Activated CD4-positive, alpha-beta T cell treated with anti-CD3 and anti-CD28 coated beads, Interleukin-2, amount 10 ng/mL, durations not matched to agents 7 days and 5 days (primary cell): ENCODE data around the gene MYO9A. TPM values are rescaled to one million over a fixed set of nuclear protein-coding genes. Genes with fewer than 3 reads are reported as not detected.
A peak's percentile ranks its signal among the peaks of the same experiment; 100 is the strongest.

ENCODE experiments used
- CTCF ChIA-PET: fragments of 350-600 bp; sonication (Branson Sonifier 250); formaldehyde crosslinking; loops from one replicate; lab custom pipeline; 2021; ENCODE audit warnings: antibody characterized with exemption; lab: Charles Lee
- POLR2A ChIA-PET: fragments of 350-600 bp; sonication (Branson Sonifier 250); formaldehyde crosslinking; loops from one replicate; lab custom pipeline; 2021; ENCODE audit warnings: antibody characterized with exemption; lab: Charles Lee
- DNase-seq: peaks from one replicate; pipeline ENCODE4 v3.0.0-alpha.2; 2020
- H3K27ac Mint-ChIP-seq: one replicate; pipeline ENCODE4 v1.8.0; 2021; ENCODE audit warnings: mild to moderate bottlenecking, moderate library complexity, mixed read lengths
- H3K27me3 Mint-ChIP-seq: one replicate; pipeline ENCODE4 v1.8.0; 2021; ENCODE audit warnings: mixed read lengths
- H3K36me3 Mint-ChIP-seq: one replicate; pipeline ENCODE4 v1.8.0; 2021; ENCODE audit warnings: low read depth, mixed read lengths
- H3K4me1 Mint-ChIP-seq: one replicate; pipeline ENCODE4 v1.8.0; 2021; ENCODE audit warnings: mixed read lengths
- H3K4me3 Mint-ChIP-seq: one replicate; pipeline ENCODE4 v1.8.0; 2021; ENCODE audit warnings: mild to moderate bottlenecking, moderate library complexity, mixed read lengths
- H3K9me3 Mint-ChIP-seq: one replicate; pipeline ENCODE4 v1.8.0; 2021; ENCODE audit warnings: mixed read lengths
- total RNA-seq, 2 experiments: library from RNA; stranded (reverse); gene quantifications; one replicate each; pipeline ENCODE4 v1.2.3, GENCODE V29; 2021

Gene MYO9A, protein sequence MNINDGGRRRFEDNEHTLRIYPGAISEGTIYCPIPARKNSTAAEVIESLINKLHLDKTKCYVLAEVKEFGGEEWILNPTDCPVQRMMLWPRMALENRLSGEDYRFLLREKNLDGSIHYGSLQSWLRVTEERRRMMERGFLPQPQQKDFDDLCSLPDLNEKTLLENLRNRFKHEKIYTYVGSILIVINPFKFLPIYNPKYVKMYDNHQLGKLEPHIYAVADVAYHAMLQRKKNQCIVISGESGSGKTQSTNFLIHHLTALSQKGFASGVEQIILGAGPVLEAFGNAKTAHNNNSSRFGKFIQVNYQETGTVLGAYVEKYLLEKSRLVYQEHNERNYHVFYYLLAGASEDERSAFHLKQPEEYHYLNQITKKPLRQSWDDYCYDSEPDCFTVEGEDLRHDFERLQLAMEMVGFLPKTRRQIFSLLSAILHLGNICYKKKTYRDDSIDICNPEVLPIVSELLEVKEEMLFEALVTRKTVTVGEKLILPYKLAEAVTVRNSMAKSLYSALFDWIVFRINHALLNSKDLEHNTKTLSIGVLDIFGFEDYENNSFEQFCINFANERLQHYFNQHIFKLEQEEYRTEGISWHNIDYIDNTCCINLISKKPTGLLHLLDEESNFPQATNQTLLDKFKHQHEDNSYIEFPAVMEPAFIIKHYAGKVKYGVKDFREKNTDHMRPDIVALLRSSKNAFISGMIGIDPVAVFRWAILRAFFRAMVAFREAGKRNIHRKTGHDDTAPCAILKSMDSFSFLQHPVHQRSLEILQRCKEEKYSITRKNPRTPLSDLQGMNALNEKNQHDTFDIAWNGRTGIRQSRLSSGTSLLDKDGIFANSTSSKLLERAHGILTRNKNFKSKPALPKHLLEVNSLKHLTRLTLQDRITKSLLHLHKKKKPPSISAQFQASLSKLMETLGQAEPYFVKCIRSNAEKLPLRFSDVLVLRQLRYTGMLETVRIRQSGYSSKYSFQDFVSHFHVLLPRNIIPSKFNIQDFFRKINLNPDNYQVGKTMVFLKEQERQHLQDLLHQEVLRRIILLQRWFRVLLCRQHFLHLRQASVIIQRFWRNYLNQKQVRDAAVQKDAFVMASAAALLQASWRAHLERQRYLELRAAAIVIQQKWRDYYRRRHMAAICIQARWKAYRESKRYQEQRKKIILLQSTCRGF (N-terminal part only)
- 10 to 100 TPM; 21.8 to 24.1 TPM for total RNA-seq

DNA sequence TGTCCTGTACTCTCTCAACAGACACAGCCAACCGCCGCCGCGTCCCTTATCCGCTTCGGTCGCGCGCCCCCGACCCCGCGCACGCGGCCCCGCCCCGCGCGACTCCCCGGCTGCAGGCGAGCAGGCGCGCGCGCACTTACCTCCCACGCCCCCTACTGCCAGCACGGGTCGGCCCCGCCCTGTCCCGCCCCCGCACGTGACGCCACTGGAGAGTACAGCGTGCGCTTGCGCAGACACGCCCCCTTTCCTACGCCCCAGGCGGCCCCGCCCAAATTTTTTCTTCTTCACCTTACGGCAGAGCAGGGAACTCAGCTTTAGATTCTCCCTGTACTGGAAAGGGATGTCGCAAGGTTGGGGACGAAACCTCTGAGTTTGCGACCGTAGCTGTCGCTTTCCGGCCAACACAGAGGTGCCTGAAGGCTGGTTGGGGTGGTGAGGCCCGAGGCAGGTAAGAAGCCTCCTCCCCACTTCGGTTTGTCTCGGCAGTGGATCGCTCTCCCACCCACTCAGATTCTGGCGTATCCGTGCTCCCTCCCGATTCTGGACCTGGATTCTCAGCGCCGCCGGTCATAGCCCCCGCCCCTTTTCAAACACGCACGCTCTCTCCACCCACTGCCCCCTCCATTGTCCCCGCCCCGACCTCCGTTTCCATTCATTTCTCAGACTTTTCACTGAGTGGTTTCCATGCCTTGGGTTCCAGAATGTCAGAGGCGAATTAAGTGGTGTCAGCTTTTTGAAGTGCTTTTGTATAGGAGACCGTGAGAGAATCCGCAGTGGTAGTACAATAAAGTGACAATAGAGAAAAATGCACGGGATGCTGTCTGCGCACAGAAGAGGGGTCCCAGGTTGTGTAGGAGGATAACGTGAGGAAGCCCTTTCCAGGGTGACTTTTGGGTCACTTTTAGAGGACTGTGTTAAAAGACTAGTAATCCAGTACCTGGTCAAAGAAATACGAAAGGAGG lies at the start of gene MYO9A, which contains the start of gene SENP8:
TSS of gene MYO9A (minus strand) at position 134 of the 962 bp plus-strand sequence. CDS start 71,587 bp downstream, outside the sequence.
TSS of gene SENP8 (plus strand) at position 387 of the 962 bp plus-strand sequence. CDS start 21,221 bp downstream, outside the sequence.
- ChIA-PET POLR2A (interaction anchor here (0.6 kb wide), 1 partner anchor 60 kb away, joined by 4 read pairs; no protein-coding TSS in a partner anchor), CTCF (no interaction called here)
- Mint-ChIP-seq H3K27ac (peak within 1 kb of the TSS; percentile 98), H3K9me3 (no peaks in the 10 kb centered on the region), H3K4me3 (peak within 1 kb of the TSS; percentile 95), H3K4me1 (peaks cover 34% of the 10 kb centered on the region), H3K36me3 (no peaks in the 10 kb centered on the region), H3K27me3 (peaks cover 11% of the 10 kb centered on the region)
- peak; percentile 98 for DNase-seq

DNA sequence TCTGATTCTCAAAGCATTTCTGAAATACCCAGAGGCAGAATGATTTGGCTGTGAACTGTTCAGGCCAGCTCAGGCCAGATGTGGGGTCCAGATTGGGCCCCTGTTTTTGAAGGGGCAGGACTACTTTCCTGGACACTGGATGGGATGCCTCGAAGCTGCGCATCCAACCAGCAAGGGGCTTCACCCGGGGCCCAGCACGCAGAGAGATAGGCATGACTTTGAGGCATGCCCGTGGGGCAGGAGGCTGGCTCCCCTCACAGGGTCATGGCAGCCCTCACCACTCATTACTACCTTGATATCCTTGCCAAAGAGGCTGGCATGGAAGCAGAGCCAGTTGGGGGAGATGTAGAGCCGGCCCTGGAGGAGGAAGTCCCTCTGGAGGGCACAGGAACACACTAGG lies 49.5 kb upstream of the MYO9A start:
- Mint-ChIP-seq H3K27me3 (no peaks in the 10 kb centered on the region), H3K27ac (no peak overlapping the region), H3K4me1 (peaks cover 18% of the 10 kb centered on the region), H3K4me3 (no peak overlapping the region), H3K9me3 (no peaks in the 10 kb centered on the region), H3K36me3 (no peaks in the 10 kb centered on the region)
- no peak for DNase-seq
- POLR2A ChIA-PET: no interaction called here
- CTCF ChIA-PET: interaction anchor here (0.6 to 1.5 kb wide), 3 partner anchors 11 to 96 kb away, joined by 3 to 9 read pairs (median 4); no protein-coding TSS in a partner anchor

DNA sequence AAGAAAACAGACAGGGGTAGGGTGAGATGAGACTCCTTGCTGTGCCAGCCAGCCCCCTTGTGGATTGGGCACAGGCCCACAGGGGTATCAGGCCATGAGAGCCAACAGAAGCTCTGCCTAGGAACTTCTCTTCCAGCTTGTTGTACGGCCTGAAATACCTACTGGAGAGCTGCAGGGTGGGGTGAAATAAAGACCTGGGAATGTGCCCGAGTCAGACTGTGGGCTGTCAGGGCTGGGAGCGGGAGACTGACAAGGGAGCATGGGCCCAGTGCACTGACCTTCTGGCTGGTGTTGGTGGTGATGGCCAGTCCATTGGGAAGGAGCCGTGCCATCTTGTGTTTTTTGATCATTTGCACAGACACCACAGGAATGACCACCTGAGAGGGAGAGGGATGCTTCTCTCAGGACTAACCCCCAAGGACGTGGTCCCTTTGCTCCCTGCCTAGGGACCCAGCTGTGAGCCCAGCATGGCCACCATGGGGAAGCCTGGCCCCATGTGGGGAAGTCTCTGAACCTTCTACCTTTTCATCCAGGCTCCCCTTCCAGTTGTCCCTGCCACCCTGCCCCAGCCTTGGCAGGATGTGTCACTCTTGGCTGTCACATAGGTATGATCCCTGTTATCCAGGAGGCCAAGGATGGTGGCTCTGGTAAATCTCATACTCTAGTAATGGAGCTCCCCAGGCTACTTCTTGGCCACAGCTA lies 48.9 kb upstream of the MYO9A start:
- Mint-ChIP-seq H3K4me3 (no peak overlapping the region), H3K27me3 (no peaks in the 10 kb centered on the region), H3K36me3 (no peaks in the 10 kb centered on the region), H3K4me1 (peaks cover 18% of the 10 kb centered on the region), H3K9me3 (no peaks in the 10 kb centered on the region), H3K27ac (no peak overlapping the region)
- POLR2A ChIA-PET: no interaction called here
- DNase-seq: no peak
- CTCF ChIA-PET: interaction anchor here (0.6 to 1.5 kb wide), 5 partner anchors 11 to 423 kb away, joined by 3 to 9 read pairs (median 4); no protein-coding TSS in a partner anchor

DNA sequence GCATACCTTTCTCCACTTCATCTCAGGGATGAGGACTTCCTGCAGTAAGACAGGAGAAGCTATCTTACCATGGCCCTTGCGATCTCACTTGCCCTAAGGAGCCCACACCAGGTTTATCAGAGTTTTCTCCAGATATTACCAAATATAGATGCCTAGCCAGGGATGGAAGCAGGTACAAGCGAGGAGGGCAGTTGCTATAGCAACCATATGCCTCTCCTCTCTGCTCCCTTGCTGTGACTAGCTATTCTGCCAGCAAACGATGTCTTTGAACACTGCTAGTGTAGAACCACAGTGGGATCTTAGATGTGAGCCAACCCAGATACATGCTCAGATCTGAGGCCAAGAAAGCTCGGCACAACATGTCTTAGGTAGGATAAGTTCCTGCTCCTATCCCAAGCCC lies 45.8 kb upstream of the MYO9A start:
- no peak overlapping the region for H3K4me3 Mint-ChIP-seq
- POLR2A ChIA-PET: no interaction called here
- CTCF ChIA-PET: interaction anchor here (0.6 to 1.5 kb wide), 2 partner anchors 420 to 614 kb away, joined by 3 to 4 read pairs; no protein-coding TSS in a partner anchor
- no peak for DNase-seq
- no peak overlapping the region for H3K27ac Mint-ChIP-seq
- H3K36me3 Mint-ChIP-seq: no peaks in the 10 kb centered on the region
- peaks cover 10% of the 10 kb centered on the region for H3K4me1 Mint-ChIP-seq
- peaks cover 3% of the 10 kb centered on the region for H3K27me3 Mint-ChIP-seq
- H3K9me3 Mint-ChIP-seq: no peaks in the 10 kb centered on the region

DNA sequence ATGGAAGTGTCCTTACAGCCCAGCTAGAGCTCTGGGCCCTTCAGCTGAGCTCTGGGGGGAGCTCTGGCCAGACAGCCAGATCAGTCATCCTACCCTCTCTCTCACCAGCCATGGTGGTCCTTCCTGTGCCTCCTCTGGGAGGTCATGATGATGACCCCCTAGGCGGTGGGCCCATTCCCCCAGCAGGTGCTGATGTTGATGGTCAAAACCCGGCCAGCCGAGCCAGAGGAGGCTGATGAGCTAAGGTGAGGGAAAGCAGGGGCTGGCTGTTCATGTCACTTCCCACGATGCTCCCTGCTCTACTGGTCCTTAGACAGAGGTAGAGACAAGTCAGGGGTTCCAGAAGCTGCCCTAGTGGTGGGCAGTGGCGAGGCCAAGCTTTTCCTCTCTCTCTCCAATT lies 44.6 kb upstream of the MYO9A start:
- Mint-ChIP-seq H3K36me3 (no peaks in the 10 kb centered on the region), H3K4me1 (no peaks in the 10 kb centered on the region), H3K27me3 (peaks cover 3% of the 10 kb centered on the region), H3K4me3 (no peak overlapping the region), H3K27ac (no peak overlapping the region), H3K9me3 (no peaks in the 10 kb centered on the region)
- ChIA-PET CTCF (interaction anchor here (0.6 to 1.1 kb wide), 2 partner anchors 10 kb away, joined by 3 to 4 read pairs; no protein-coding TSS in a partner anchor), POLR2A (no interaction called here)
- DNase-seq: no peak

DNA sequence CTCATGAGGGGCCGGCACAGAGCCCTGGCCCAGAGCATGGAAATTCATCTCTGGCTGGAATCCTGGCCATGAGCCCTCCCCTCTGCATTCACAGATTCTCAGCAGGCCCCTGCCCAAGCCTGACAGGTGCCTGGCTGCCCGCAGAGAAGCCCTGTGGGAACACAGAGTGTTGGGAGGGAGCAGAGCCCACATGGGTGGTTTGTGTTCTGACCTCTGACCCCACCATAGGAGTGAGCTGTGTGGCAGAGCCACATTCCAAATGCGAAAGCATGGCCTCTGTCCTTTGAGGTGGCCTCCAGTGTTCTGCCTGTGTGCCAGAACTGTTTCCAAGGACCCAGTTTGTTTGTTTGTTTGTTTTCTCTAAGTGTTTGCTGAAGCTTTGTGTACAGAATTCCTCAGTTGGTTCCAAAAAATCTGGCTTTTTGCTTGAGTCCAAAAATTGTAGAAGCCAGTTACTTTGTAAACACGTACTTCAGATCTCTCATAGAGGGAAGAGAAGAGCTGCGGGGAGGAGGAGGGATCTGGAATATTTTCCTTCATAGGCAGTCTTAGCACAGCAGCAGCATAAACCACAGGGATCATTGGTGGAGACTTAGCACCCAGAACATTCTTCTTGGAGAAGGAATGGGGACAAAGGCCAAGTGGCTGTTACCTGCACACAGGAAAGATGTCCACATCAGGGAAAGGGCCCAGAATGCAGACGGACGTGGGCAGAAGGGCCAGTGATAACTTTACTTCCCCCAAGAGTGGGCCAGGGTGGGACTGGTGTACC lies 43.6 kb upstream of the MYO9A start:
- H3K4me1 Mint-ChIP-seq: no peaks in the 10 kb centered on the region
- H3K36me3 Mint-ChIP-seq: no peaks in the 10 kb centered on the region
- CTCF ChIA-PET: no interaction called here
- H3K4me3 Mint-ChIP-seq: no peak overlapping the region
- no peaks in the 10 kb centered on the region for H3K9me3 Mint-ChIP-seq
- DNase-seq: no peak
- H3K27ac Mint-ChIP-seq: no peak overlapping the region
- POLR2A ChIA-PET: no interaction called here
- H3K27me3 Mint-ChIP-seq: peaks cover 3% of the 10 kb centered on the region

DNA sequence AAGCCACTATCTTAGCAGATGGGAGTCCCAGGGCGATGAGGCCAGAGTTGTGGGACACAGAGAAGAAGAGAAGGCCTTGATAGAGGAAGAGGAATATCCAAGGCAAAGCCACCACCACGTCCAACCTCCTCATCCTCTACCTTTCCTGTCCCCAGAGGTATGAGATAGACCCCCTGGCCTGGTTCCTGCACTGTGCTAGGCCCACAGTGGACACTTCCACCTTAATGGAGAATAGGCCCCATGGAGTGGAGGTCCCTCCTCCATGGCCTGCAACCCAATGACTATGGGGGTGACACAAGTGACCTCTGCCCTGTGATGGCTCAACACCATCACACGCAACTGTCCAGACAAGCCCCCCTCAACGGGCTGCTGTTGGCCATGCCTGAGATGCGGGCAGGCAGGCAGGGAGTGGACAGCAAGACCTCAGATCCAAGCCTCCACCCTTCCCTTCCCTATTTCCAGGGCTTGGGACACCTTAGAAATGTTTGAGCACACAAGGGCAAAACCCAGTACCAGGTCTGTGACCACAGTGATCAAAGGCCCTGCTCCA lies 42.8 kb upstream of the MYO9A start:
- no peak overlapping the region for H3K4me3 Mint-ChIP-seq
- no peak for DNase-seq
- peaks cover 1% of the 10 kb centered on the region for H3K4me1 Mint-ChIP-seq
- POLR2A ChIA-PET: no interaction called here
- no peaks in the 10 kb centered on the region for H3K9me3 Mint-ChIP-seq
- CTCF ChIA-PET: no interaction called here
- H3K27me3 Mint-ChIP-seq: peaks cover 3% of the 10 kb centered on the region
- no peak overlapping the region for H3K27ac Mint-ChIP-seq
- no peaks in the 10 kb centered on the region for H3K36me3 Mint-ChIP-seq

DNA sequence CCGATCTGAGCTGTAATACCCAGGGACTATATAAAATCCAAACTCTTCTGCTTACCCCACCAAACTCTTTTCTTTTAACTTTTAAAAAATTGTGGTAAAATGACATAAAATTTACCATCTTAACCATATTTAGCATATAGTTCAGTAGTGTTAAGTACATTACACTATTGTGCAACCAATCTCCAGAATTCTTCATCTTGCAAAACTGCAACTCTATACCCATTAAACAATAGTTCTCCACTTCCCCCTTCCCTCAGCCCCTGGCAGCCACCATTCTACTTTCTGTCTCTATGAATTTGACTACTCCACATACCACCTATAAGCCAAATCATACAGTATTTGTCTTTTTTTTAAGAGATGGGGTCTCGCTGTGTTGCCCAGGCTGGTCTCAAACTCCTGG lies 39.0 kb upstream of the MYO9A start:
- CTCF ChIA-PET: interaction anchor here (0.6 to 1.9 kb wide), 6 partner anchors 8 to 413 kb away, joined by 3 to 12 read pairs (median 6); no protein-coding TSS in a partner anchor
- Mint-ChIP-seq H3K27me3 (peaks cover 3% of the 10 kb centered on the region), H3K36me3 (no peaks in the 10 kb centered on the region), H3K4me3 (no peak overlapping the region), H3K27ac (no peak overlapping the region), H3K4me1 (peaks cover 3% of the 10 kb centered on the region), H3K9me3 (no peaks in the 10 kb centered on the region)
- POLR2A ChIA-PET: no interaction called here
- DNase-seq: no peak

DNA sequence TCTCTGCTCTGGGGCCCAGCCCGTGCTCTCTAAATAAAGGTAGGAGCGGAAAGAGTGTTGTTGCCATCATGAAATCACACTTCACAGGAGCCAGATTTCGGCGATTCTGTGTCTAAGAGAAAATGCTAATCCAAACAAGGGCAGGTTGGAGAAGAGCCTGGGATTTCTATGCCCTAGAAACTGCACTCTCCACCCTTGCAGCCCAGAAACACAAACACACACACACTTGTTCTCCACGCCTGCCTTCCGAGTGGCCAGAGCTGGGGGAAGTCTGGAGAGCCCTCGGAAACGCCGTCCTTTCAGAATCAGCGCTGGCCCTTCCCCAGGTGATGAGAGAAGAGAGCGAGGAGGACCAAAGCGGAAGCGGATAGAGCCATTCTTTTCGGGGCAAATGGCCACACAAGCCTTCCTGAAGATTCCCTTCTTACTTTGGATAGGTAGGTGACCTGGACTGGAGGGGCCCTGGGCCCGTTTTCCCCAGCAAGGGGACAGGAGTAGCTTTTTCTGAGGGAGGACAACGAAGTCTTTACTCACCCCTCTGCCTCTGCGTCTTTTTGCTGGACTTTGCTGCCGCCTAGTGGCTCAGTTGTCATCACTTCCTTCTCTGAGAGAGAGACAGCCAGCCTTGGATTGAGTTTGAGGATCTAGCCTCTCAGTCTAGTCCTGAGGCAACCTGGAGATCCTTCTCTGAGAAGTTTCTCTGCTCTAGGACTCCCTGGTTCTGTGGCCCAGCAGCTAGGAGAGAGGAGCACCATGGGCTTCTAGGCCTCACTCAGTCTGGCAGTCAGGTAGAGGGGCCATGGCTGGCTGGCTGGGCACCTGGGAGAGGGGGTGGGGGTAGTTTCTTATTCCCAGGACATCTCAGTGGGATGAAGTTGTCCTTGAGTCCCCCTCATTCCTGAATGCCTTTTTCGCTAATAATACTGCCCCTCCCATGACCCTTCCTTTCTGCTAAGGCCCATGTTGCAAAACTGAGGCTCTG lies 38.0 kb upstream of the MYO9A start:
- peak overlapping the region; percentile 59 for H3K27ac Mint-ChIP-seq
- peaks cover 3% of the 10 kb centered on the region for H3K4me1 Mint-ChIP-seq
- H3K36me3 Mint-ChIP-seq: no peaks in the 10 kb centered on the region
- H3K9me3 Mint-ChIP-seq: no peaks in the 10 kb centered on the region
- POLR2A ChIA-PET: no interaction called here
- CTCF ChIA-PET: interaction anchor here (0.6 to 1.9 kb wide), 9 partner anchors 9 to 412 kb away, joined by 3 to 12 read pairs (median 3); no protein-coding TSS in a partner anchor
- peak; percentile 87 for DNase-seq
- H3K27me3 Mint-ChIP-seq: peaks cover 3% of the 10 kb centered on the region
- peak overlapping the region; percentile 58 for H3K4me3 Mint-ChIP-seq
